SK-N-SH treated with all-trans-retinoic acid at 6 μM for 48 hours (cell line): ENCODE measurements around the gene KNDC1.

ENCODE experiments used
- ATAC-seq: fragments of 200-7000 bp; cut with Tn5 transposase; 3 replicates; pipeline ENCODE4 v1.9.1; 2020; ENCODE audit warnings: mild to moderate bottlenecking, moderate library complexity
- BACH2 ChIP-seq: fragments of 250-450 bp; sonication (Bioruptor Pico); IDR thresholded peaks from 2 replicates; pipeline ENCODE4 v1.9.0; 2021; ENCODE audit warnings: mild to moderate bottlenecking, borderline replicate concordance
- CREB5 ChIP-seq: fragments of 250-450 bp; sonication (Bioruptor Pico); IDR thresholded peaks from 2 replicates; pipeline ENCODE4 v1.5.1; 2020; ENCODE audit warnings: low read depth, mild to moderate bottlenecking, moderate library complexity
- CSDC2 ChIP-seq: fragments of 250-450 bp; sonication (Bioruptor Pico); IDR thresholded peaks from 2 replicates; pipeline ENCODE4 v1.5.0; 2020; ENCODE audit warnings: mild to moderate bottlenecking, moderate library complexity
- ESRRG ChIP-seq: fragments of 250-450 bp; sonication (Bioruptor Pico); IDR thresholded peaks from 2 replicates; pipeline ENCODE4 v1.6.1; 2021; ENCODE audit warnings: mild to moderate bottlenecking
- GLIS3 ChIP-seq: fragments of 250-450 bp; sonication (Bioruptor Pico); IDR thresholded peaks from 2 replicates; pipeline ENCODE4 v1.5.0; 2020; ENCODE audit warnings: mild to moderate bottlenecking, moderate library complexity
- ISL1 ChIP-seq: fragments of 250-450 bp; sonication (Bioruptor Pico); IDR thresholded peaks from 2 replicates; pipeline ENCODE4 v2.1.2; 2022; ENCODE audit warnings: mild to moderate bottlenecking, moderate library complexity
- OSR1 ChIP-seq: fragments of 250-450 bp; sonication (Bioruptor Pico); IDR thresholded peaks from 2 replicates; pipeline ENCODE4 v1.8.0; 2022; ENCODE audit warnings: moderate library complexity, mild to moderate bottlenecking, inconsistent platforms
- PATZ1 ChIP-seq: fragments of 250-450 bp; sonication (Bioruptor Pico); IDR thresholded peaks from 2 replicates; pipeline ENCODE4 v1.8.0; 2020; ENCODE audit warnings: mild to moderate bottlenecking, moderate library complexity, borderline replicate concordance
- PPARA ChIP-seq: fragments of 250-450 bp; sonication (Bioruptor Pico); IDR thresholded peaks from 2 replicates; pipeline ENCODE4 v1.5.0; 2020; ENCODE audit warnings: mild to moderate bottlenecking, borderline replicate concordance
- TOX ChIP-seq: fragments of 250-450 bp; sonication (Bioruptor Pico); IDR thresholded peaks from 2 replicates; pipeline ENCODE4 v1.8.0; 2021; ENCODE audit warnings: mild to moderate bottlenecking, moderate library complexity, borderline replicate concordance
- TSHZ2 ChIP-seq: fragments of 250-450 bp; sonication (Bioruptor Pico); IDR thresholded peaks from 2 replicates; pipeline ENCODE4 v1.5.0; 2020; ENCODE audit warnings: mild to moderate bottlenecking, moderate library complexity
- ZC3H10 ChIP-seq: fragments of 250-450 bp; sonication (Bioruptor Pico); IDR thresholded peaks from 2 replicates; pipeline ENCODE4 v1.5.1; 2021; ENCODE audit warnings: mild to moderate bottlenecking, moderate library complexity
- ZFP3 ChIP-seq: fragments of 250-450 bp; sonication (Bioruptor Pico); IDR thresholded peaks from 2 replicates; pipeline ENCODE4 v1.5.0; 2020; ENCODE audit warnings: mild to moderate bottlenecking, moderate library complexity
- ZFP30 ChIP-seq: fragments of 450-650 bp; formaldehyde crosslinking; IDR thresholded peaks from 2 replicates; pipeline ENCODE4 v1.5.0; 2022; ENCODE audit warnings: mild to moderate bottlenecking, moderate library complexity
- ZNF565 ChIP-seq: fragments of 450-650 bp; formaldehyde crosslinking; conservative IDR thresholded peaks from 2 replicates; pipeline ENCODE4 v1.5.0; 2020; ENCODE audit warnings: low read depth, mild to moderate bottlenecking, moderate library complexity
- ZNF70 ChIP-seq: fragments of 450-650 bp; formaldehyde crosslinking; IDR thresholded peaks from 2 replicates; pipeline ENCODE4 v1.5.0; 2020; ENCODE audit warnings: mild to moderate bottlenecking, moderate library complexity
- ZNF8 ChIP-seq: fragments of 450-650 bp; formaldehyde crosslinking; IDR thresholded peaks from 2 replicates; pipeline ENCODE4 v1.5.0; 2020; ENCODE audit warnings: mild to moderate bottlenecking, moderate library complexity

The KNDC1 gene

DNA sequence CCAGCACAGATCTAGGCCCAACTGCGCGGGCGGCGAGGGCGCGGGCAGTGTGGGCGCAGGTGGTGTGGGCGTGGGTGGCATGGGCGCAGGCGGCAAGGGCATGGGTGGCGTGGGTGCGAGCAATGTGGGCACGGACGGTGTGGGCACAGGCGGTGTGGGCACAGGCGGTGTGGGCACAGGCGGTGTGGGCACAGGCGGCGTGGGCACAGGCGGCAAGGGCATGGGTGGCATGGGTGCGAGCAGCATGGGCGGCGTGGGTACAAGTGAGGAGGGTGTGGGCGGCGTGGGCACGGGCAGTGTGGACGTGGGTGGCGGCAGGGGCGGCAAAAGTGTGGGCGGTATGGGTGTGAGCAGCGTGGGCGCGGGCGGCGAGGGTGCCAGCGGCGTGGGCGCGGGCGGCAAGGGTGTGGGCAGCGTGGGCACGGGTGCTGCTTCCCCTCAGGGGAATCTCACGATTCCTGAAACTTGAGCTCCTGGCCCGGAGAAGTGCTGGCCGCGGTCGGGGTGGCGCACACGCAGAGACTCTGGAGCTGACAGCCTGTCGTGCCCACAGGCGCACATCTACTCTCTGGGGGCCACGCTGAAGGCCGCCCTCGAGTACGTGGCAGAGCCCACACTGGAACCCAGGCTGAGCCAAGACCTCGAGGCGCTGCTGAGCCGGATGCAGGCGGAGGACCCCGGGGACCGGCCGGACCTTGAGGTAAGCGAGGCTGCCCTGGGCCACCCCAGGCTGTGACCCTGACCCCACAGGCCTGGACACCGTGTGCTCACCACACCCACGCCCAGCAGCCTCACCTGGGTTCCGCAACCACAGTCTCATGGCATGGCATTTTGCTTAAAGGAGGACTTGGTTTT is 23.0 kb downstream of the KNDC1 start:
- TF ChIP-seq ZFP30 (CRISPR knock-in tag) = no peak
- TF ChIP-seq OSR1 (CRISPR knock-in tag) = no peak
- TF ChIP-seq TOX (CRISPR knock-in tag) = no peak
- ATAC-seq = no peak

DNA sequence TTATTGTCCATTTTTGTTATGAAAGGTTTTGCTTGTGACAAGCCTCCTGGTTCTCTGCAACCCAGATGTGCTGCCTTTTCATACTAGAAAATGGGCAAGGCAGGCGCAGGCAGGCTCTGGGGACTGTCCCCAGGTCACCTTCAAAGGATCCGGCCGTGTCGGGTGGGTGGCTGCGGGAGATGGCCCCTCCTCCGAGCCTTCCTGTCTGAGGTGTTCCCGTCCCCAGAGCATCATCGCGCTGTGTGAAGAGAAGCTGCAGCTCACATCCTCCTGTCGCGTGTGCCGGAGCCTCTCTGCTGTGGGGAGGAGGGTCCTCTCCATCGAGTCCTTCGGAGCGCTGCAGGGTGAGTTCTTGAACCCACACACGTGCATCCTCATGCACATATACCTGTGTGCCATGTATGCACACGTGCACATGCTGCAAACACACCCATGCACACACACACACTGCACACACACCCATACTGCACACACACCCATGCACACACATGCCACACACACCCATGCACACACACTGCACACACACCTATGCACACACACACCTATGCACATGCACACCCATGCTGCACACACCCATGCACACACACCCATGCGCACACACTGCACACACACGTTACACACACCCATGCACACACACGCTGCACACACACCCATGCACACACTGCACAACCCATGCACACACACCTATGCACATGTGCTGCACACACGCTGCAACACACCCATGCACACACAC is 23.8 kb downstream of the KNDC1 start:
- no peak for TF ChIP-seq ZNF70 (CRISPR knock-in tag)
- TF ChIP-seq GLIS3 (CRISPR knock-in tag) = no peak
- no peak for TF ChIP-seq ZNF565 (CRISPR knock-in tag)
- no peak for TF ChIP-seq ZC3H10 (CRISPR knock-in tag)
- TF ChIP-seq TSHZ2 (CRISPR knock-in tag) = no peak
- no peak for TF ChIP-seq BACH2
- TF ChIP-seq PPARA (CRISPR knock-in tag) = no peak
- ATAC-seq = no peak

DNA sequence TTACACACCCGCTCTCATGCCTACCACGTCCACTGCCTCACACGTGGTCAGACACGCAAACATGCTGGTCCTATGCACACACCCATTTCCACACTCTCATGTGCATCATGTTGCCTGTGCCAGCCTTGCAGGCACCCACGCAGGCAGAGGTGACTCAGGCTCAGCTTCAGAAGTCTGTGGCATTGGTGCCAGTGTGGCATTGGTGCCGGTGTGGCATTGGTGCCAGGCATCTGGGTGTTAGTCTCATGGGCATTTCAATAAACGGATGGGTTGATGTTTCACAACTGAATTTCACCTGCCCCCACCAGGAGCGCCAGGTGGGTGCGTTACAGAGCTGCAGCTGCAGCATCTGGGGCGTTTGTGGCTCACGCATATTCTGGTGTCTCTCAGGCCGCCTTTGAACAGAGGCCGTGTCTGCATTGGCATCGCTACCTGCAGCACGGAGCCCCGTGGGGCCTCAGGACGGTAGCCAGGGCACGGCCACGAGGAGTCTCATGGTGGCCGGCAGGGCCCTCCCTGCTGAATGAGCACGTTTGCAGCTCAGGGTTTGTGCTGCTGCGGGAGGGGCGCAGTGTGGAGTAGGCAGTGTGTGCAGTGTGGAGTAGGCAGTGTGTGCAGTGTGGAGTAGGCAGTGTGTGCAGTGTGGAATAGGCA is 24.7 kb downstream of the KNDC1 start:
- TF ChIP-seq CSDC2 (CRISPR knock-in tag) (no peak), ZNF565 (CRISPR knock-in tag) (no peak)
- TF ChIP-seq, all 23 proteins: peak for 0
- no peak for ATAC-seq

- TF ChIP-seq ISL1 (no peak), ZNF565 (CRISPR knock-in tag) (no peak), ZFP3 (CRISPR knock-in tag) (no peak), TOX (CRISPR knock-in tag) (no peak), CREB5 (CRISPR knock-in tag) (no peak), ESRRG (no peak), ZNF8 (CRISPR knock-in tag) (no peak), OSR1 (CRISPR knock-in tag) (no peak), ZNF70 (CRISPR knock-in tag) (no peak), BACH2 (no peak), TSHZ2 (CRISPR knock-in tag) (no peak), PATZ1 (no peak)
- ATAC-seq = no peak
Observed at GRCh38 chr10:133185421-133185820, 25.4 kb downstream of the KNDC1 start.
